GM12875 (cell line): Measurements from ENCODE around the gene ACSF3.

Source experiments
- H3K4me3 ChIP-seq: one replicate; pipeline ENCODE4 v1.5.1; 2011; ENCODE audit warnings: low read depth, low read length, control low read depth
- CTCF ChIP-seq: IDR thresholded peaks from 2 replicates; pipeline ENCODE4 v1.5.1; 2011; ENCODE audit warnings: low read depth, mild to moderate bottlenecking, control low read depth, inconsistent platforms, low read length, moderate library complexity, borderline replicate concordance; ENCODE audit not compliant: insufficient read depth

The ACSF3 gene

GRCh38 chr16:89103781-89104180 lies 10.1 kb downstream of the ACSF3 start:
- H3K4me3 ChIP-seq = no peak overlapping the region
- TF ChIP-seq CTCF = no peak

- TF ChIP-seq CTCF = no peak
- no peak overlapping the region for H3K4me3 ChIP-seq
Observed at GRCh38 chr16:89104303-89104702, 10.7 kb downstream of the ACSF3 start.

- no peak for TF ChIP-seq CTCF
- H3K4me3 ChIP-seq = no peak overlapping the region
Observed at GRCh38 chr16:89104930-89105571, 11.4 kb downstream of the ACSF3 start.

GRCh38 chr16:89105599-89106151 lies 12.0 kb downstream of the ACSF3 start:
- no peak for TF ChIP-seq CTCF
- no peak overlapping the region for H3K4me3 ChIP-seq

- no peak for TF ChIP-seq CTCF
- no peak overlapping the region for H3K4me3 ChIP-seq
Observed at GRCh38 chr16:89106533-89107202, 13.0 kb downstream of the ACSF3 start.

GRCh38 chr16:89107203-89107582 lies 13.5 kb downstream of the ACSF3 start:
- TF ChIP-seq CTCF = no peak
- no peak overlapping the region for H3K4me3 ChIP-seq

- H3K4me3 ChIP-seq = no peak overlapping the region
- no peak for TF ChIP-seq CTCF
Observed at GRCh38 chr16:89108416-89108815, 14.8 kb downstream of the ACSF3 start.
